K562 (cell line): ENCODE data around the gene MOCS3. TPM values are rescaled to one million over a fixed set of nuclear protein-coding genes. Genes with fewer than 3 reads are reported as not detected.
A peak's percentile ranks its signal among the peaks of the same experiment; 100 is the strongest.

ENCODE experiments used
- CHCHD3 ChIP-seq: fragments of 250-450 bp; sonication (Bioruptor Pico); IDR thresholded peaks from 2 replicates; pipeline ENCODE4 v2.1.2; 2022; ENCODE audit warnings: mild to moderate bottlenecking
- CREB1 ChIP-seq, 2 experiments: sonication (generic) in 1 of 2; formaldehyde crosslinking in 1 of 2; IDR thresholded peaks; 2 replicates each; pipeline versions ENCODE4 v1.6.1 to v1.8.0; 2012 to 2022; ENCODE audit warnings: inconsistent platforms in 1 of 2, mild to moderate bottlenecking in 1 of 2, missing genetic modification reagents in 1 of 2, moderate library complexity in 1 of 2
- DMBX1 ChIP-seq: fragments of 250-450 bp; sonication (Bioruptor Pico); IDR thresholded peaks from 2 replicates; pipeline ENCODE4 v1.8.0; 2022; ENCODE audit warnings: inconsistent platforms, mild to moderate bottlenecking, moderate library complexity, borderline replicate concordance
- ELK1 ChIP-seq: sonication (generic); formaldehyde crosslinking; IDR thresholded peaks from 2 replicates; pipeline ENCODE4 v1.8.1; 2022; ENCODE audit warnings: missing genetic modification reagents
- EP400 ChIP-seq: fragments of 450-650 bp; IDR thresholded peaks from 2 replicates; pipeline ENCODE4 v1.6.1; 2017; ENCODE audit warnings: antibody characterized with exemption, mild to moderate bottlenecking, moderate library complexity
- HDAC6 ChIP-seq: IDR thresholded peaks from 2 replicates; pipeline ENCODE4 v1.6.1; 2012; ENCODE audit warnings: low read depth, mild to moderate bottlenecking, control low read depth, inconsistent platforms, low read length, moderate library complexity
- HDGF ChIP-seq: fragments of 450-650 bp; IDR thresholded peaks from 2 replicates; pipeline ENCODE4 v1.6.1; 2016
- HLTF ChIP-seq: fragments of 450-650 bp; IDR thresholded peaks from 2 replicates; pipeline ENCODE4 v1.6.1; 2016
- NFYB ChIP-seq: IDR thresholded peaks from 2 replicates; pipeline ENCODE4 v1.6.1; 2011; ENCODE audit warnings: mild to moderate bottlenecking, moderate library complexity; ENCODE audit not compliant: insufficient read length; ENCODE audit errors: extremely low read depth
- RREB1 ChIP-seq: fragments of 250-450 bp; sonication (Bioruptor Pico); IDR thresholded peaks from 2 replicates; pipeline ENCODE4 v1.4.0; 2020
- TRIM25 ChIP-seq: fragments of 450-650 bp; IDR thresholded peaks from 2 replicates; pipeline ENCODE4 v1.7.0; 2016; ENCODE audit warnings: borderline replicate concordance
- ZFP36 ChIP-seq: fragments of 150-350 bp; IDR thresholded peaks from 2 replicates; pipeline ENCODE4 v1.6.1; 2018; ENCODE audit warnings: low read length, low read depth; ENCODE audit not compliant: partially characterized antibody
- ZNF134 ChIP-seq: fragments of 250-450 bp; sonication (Bioruptor Pico); conservative IDR thresholded peaks from 2 replicates; pipeline ENCODE4 v1.4.0; 2020
- ZNF143 ChIP-seq: sonication (generic); formaldehyde crosslinking; IDR thresholded peaks from 2 replicates; pipeline ENCODE4 v1.9.0; 2022; ENCODE audit warnings: mild to moderate bottlenecking, missing genetic modification reagents
- ZNF445 ChIP-seq: fragments of 250-450 bp; sonication (Bioruptor Pico); IDR thresholded peaks from 2 replicates; pipeline ENCODE4 v1.4.0; 2020; ENCODE audit warnings: low read depth, mild to moderate bottlenecking, moderate library complexity
- ZNF586 ChIP-seq: fragments of 450-650 bp; formaldehyde crosslinking; conservative IDR thresholded peaks from 2 replicates; pipeline ENCODE4 v1.4.0; 2020; ENCODE audit warnings: mild to moderate bottlenecking, moderate library complexity
- polyA plus RNA-seq, 8 experiments: library from polyadenylated mRNA; depleted of rRNA in 4 of 8; stranded (reverse) in 5 of 8; unstranded in 3 of 8; fragments of >200 nt; fragmentation: Nextera tagmentation in 2 of 8; fragmentation: Illumina TruSeq in 1 of 8; extraction: Ambion mirVana in 2 of 8; extraction: Trizol in 1 of 8; gene quantifications; 2 replicates each; pipeline versions ENCODE4 v1.2.1 to v1.2.3, GENCODE V29; 2011 to 2014; ENCODE audit warnings: inconsistent platforms in 1 of 8, missing spikeins in 1 of 8
- total RNA-seq, 7 experiments: library from RNA; depleted of rRNA in 6 of 7; stranded (reverse); fragments of >200 nt in 6 of 7; fragmentation: Illumina TruSeq in 2 of 7; extraction: Trizol in 2 of 7; gene quantifications; 2 replicates each; pipeline versions ENCODE4 v1.2.1 to v1.2.3, GENCODE V29; 2011 to 2021; ENCODE audit warnings: low replicate concordance in 1 of 7

Gene MOCS3
- total and polyA plus RNA-seq, 9 of the 15 experiments (the other 6 are each of a cell fraction or from before 2014, with no cell fraction given), result 0.70 to 6.2 (median 2.9) TPM

- TF ChIP-seq RREB1 (CRISPR knock-in tag), result no peak
- TF ChIP-seq EP400, result no peak; the same call in 1 of the 2 replicates
- 0 out of 2 replicates have a peak, but pooled peaks have one; percentile 45 for TF ChIP-seq CHCHD3 (CRISPR knock-in tag)
- no peak for TF ChIP-seq ZNF586 (CRISPR knock-in tag)
- TF ChIP-seq HDAC6, result no peak
- TF ChIP-seq TRIM25, result no peak
- TF ChIP-seq HLTF, result no peak
- TF ChIP-seq DMBX1 (CRISPR knock-in tag), result no peak
- TF ChIP-seq CREB1 (IDR thresholded peaks at IDR 0.05), result peak; percentile 69
- peak; percentile 61; the same call in 1 of the 2 replicates for TF ChIP-seq CREB1 (CRISPR knock-in tag; IDR thresholded peaks at IDR 0.05)
- 0 out of 2 replicates have a peak, but pooled peaks have one; percentile 46 for TF ChIP-seq ZNF143
- no peak for TF ChIP-seq ZNF445 (CRISPR knock-in tag)
- TF ChIP-seq ZFP36, result no peak
- TF ChIP-seq NFYB, result no peak
- TF ChIP-seq ZNF134 (CRISPR knock-in tag), result no peak
- no peak for TF ChIP-seq ELK1 (CRISPR knock-in tag)
- no peak for TF ChIP-seq HDGF
Measured at GRCh38 chr20:50957798-50958614, 612 bp upstream of the MOCS3 start, which contains the start of gene DPM1 (continued).
